PC-9 (cell line): Measurements from ENCODE around the gene TP53AIP1.
A peak's percentile ranks its signal among the peaks of the same experiment; 100 is the strongest.

ENCODE experiments used
- CTCF ChIP-seq: fragments of 200-600 bp; sonication (generic); conservative IDR thresholded peaks from 2 replicates; pipeline ENCODE4 v1.6.1; 2017; ENCODE audit warnings: mixed run types, antibody characterized with exemption, mild to moderate bottlenecking, moderate library complexity
- EZH2 ChIP-seq: fragments of 200-600 bp; sonication (generic); IDR thresholded peaks from 2 replicates; pipeline ENCODE4 v1.8.0; 2017; ENCODE audit warnings: antibody characterized with exemption, low read depth

GRCh38 chr11:128905345-128906184 lies 37.1 kb downstream of the TP53AIP1 start:
- peak; percentile 75 for TF ChIP-seq CTCF
- TF ChIP-seq EZH2: no peak
